Stimulated activated naive B cell treated with anti-CD40 and anti-IgM and Interleukin-4, amounts not matched to agents 10 μg/mL and 1 μg/mL and 100 μg/mL, for 72 hours (primary cell): ENCODE measurements around the gene DVL2.

Experiments
- ATAC-seq, 2 donors: fragments of 150-1000 bp; cut with Tn5 transposase; replicated peaks; 2 replicates each; pipeline ENCODE4 v1.10.0; 2021; ENCODE audit warnings: moderate library complexity in 1 of 2
- DNase-seq: peaks from one replicate; pipeline ENCODE4 v3.0.0; 2021
- H3K27ac Mint-ChIP-seq: one replicate; pipeline ENCODE4 v1.8.0; 2022; ENCODE audit warnings: mild to moderate bottlenecking, mixed read lengths
- H3K27me3 Mint-ChIP-seq, 2 donors: one replicate each; pipeline ENCODE4 v1.8.0; 2022; ENCODE audit warnings: mixed read lengths in 2 of 2
- H3K36me3 Mint-ChIP-seq, 2 donors: one replicate each; pipeline ENCODE4 v1.8.0; 2022; ENCODE audit warnings: mixed read lengths in 2 of 2, mild to moderate bottlenecking in 1 of 2
- H3K4me1 Mint-ChIP-seq, 2 donors: one replicate each; pipeline ENCODE4 v1.8.0; 2022; ENCODE audit warnings: mixed read lengths in 2 of 2, mild to moderate bottlenecking in 1 of 2
- H3K4me3 Mint-ChIP-seq, 2 donors: one replicate each; pipeline ENCODE4 v1.8.0; 2022; ENCODE audit warnings: mild to moderate bottlenecking in 2 of 2, mixed read lengths in 2 of 2, moderate library complexity in 1 of 2
- H3K9me3 Mint-ChIP-seq, 2 donors: one replicate each; pipeline ENCODE4 v1.8.0; 2022; ENCODE audit warnings: mixed read lengths in 2 of 2, mild to moderate bottlenecking in 1 of 2

The DVL2 gene

DNA sequence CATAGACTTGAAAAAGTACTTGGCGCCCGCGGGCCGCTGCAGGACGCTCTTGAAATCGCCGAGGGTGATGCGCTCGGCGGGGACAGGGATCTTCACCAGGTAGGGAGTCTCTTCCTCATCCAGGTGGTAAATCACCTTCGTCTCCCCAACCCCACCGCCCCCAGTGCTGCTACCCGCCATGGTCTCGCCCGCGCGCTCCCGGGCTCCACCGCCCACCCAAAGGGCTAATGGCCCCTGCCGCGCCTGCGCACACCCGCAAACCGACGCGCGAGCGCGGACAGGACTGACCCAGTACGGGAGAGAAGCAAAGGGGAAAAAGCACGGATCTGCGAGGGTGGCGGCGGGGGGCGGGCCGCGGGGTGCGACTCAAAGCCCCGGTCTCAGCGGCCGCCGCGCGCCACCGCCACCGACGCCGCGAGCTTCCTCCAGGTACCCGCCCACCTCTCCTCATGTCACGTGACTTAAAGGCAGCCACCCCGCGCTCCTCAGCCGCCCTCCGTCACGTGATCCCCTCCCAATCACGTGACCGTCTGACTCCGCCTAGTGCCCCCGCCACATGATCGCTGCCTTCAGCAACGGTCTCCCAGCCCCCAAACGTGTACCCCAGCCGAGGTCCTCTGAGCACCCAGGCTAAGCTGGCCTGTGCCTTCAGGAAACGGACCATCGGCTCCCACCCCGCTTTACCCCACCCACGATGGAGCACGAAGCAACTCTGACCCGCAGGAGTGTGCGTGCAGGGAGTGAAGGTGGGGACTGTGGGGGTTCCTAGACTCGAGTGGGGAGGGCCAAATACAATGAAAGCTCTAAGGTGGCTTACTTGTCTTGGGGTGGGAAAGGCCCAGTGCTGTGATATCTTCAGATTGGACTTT is at the start of gene DVL2:
Gene DVL2, minus strand, starts transcription at position 435 of the 869 bp plus-strand sequence. Its CDS starts 255 bp downstream, at position 180.
- Mint-ChIP-seq H3K27ac (peak within 1 kb of the TSS; percentile 96), H3K36me3 (peaks cover 56 to 67% of the 10 kb centered on the region in 2 donors), H3K9me3 (no peaks in the 10 kb centered on the region), H3K4me3 (peak within 1 kb of the TSS; percentile 97 to 98), H3K4me1 (peaks cover 43 to 57% of the 10 kb centered on the region in 2 donors), H3K27me3 (no peaks in the 10 kb centered on the region)
- peak; percentile 91 for DNase-seq
- peak; percentile 55 to 66 for ATAC-seq

- no peak for DNase-seq
- Mint-ChIP-seq H3K36me3 (no peaks in the 10 kb centered on the region), H3K4me1 (peaks cover 25 to 30% of the 10 kb centered on the region in 2 donors), H3K9me3 (no peaks in the 10 kb centered on the region), H3K27me3 (peaks cover 51 to 61% of the 10 kb centered on the region in 2 donors), H3K4me3 (no peak overlapping the region), H3K27ac (peak overlapping the region; percentile 7)
- ATAC-seq, result no peak
Measured at GRCh38 chr17:7283471-7284216, 49.3 kb upstream of the DVL2 start.

- Mint-ChIP-seq H3K9me3 (no peaks in the 10 kb centered on the region), H3K4me3 (no peak overlapping the region), H3K4me1 (peaks cover 25 to 30% of the 10 kb centered on the region in 2 donors), H3K36me3 (no peaks in the 10 kb centered on the region), H3K27ac (no peak overlapping the region), H3K27me3 (peaks cover 43 to 53% of the 10 kb centered on the region in 2 donors)
- no peak for DNase-seq
- no peak for ATAC-seq
Measured at GRCh38 chr17:7282752-7283321, 48.5 kb upstream of the DVL2 start.

DNA sequence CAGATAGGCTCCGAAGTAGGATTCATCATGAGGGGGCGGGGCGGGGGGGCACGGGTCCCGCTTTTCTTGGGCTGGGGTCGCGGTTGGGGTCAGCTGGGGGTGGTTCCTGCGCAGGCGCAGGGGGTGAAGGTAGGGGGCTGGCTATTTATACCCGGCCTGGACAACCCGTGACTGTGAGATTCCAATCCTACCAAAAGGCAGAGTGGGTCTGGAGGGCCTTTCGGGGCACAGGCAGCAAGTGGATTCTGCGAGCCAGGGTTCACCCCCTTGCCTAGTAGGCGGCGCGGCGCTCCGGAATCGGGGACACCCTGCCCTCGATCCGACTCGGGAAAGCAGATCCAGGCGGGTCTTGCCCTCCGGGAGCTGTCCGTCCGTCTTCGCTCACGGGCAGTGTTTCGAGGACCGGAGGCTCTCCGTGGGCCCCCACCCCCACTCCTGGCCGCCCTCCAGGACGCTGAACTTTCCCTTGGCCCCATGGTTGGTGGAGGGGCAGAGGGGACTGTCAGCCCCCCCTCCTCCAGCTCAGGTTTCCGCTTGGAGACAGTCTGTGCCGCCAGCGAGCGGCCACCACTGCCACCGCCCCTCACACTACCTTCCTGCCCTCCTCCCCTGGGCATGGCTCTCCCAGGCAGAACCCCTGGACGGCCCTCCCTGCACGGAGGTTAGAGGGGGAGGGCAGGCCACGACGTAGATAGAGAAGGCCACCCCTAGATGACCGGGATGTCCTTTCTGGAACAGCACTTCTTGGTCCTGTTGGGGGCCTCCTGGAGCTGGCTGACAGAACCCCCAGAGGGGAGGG is 47.8 kb upstream of the DVL2 start:
- peak overlapping the region; percentile 47 for H3K27ac Mint-ChIP-seq

GRCh38 chr17:7281074-7281952 is 47.0 kb upstream of the DVL2 start, which contains the start of gene SLC2A4:
SLC2A4 (plus strand) TSS chr17:7281718; CDS start chr17:7281935, 217 bp downstream.
- Mint-ChIP-seq H3K4me3 (peak within 1 kb of the TSS; percentile 83 to 88), H3K4me1 (peaks cover 25 to 30% of the 10 kb centered on the region in 2 donors), H3K36me3 (no peaks in the 10 kb centered on the region), H3K27me3 (peaks cover 34 to 41% of the 10 kb centered on the region in 2 donors), H3K27ac (peak within 1 kb of the TSS; percentile 89), H3K9me3 (no peaks in the 10 kb centered on the region)
- ATAC-seq, result peak; percentile 77 to 86
- peak; percentile 79 for DNase-seq

More for the DNA sequence above, 47.8 kb upstream of the DVL2 start:
- H3K9me3 Mint-ChIP-seq, result no peaks in the 10 kb centered on the region
- no peak for ATAC-seq
- H3K27me3 Mint-ChIP-seq, result peaks cover 41 to 49% of the 10 kb centered on the region in 2 donors
- H3K4me1 Mint-ChIP-seq, result peaks cover 25 to 30% of the 10 kb centered on the region in 2 donors
- no peak for DNase-seq
- no peaks in the 10 kb centered on the region for H3K36me3 Mint-ChIP-seq
- H3K4me3 Mint-ChIP-seq, result peak overlapping the region; percentile 83 to 88

DNA sequence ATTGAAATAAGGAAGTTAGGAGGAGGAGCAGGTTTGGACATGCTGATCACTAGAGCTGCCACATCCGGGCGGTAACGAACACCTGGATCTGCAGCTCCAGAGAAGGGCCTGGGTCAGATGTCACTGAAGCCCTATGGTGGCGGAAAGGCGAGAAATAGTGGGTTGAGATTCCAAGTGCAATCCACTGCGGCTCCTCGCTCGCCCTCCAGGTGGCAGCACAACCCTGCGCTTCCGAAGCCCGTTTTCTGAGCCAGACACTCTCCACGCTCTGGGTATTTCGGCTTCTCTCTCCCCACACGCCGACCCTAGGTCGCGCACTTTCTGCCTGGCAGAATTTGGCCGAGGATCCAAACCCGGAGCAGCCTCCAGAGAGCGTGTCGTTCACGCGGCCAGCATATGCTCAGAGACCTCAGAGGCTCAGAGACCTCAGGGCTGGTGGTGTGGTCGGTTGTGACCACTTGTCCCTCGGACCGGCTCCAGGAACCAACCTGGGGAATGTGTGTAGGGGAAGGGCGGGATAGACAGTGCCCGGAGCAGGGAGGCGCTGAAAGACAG is 46.3 kb upstream of the DVL2 start:
- ATAC-seq, result peak; percentile 82 to 87
- Mint-ChIP-seq H3K27ac (peak overlapping the region; percentile 89), H3K4me1 (peaks cover 25 to 30% of the 10 kb centered on the region in 2 donors), H3K4me3 (peak overlapping the region; percentile 83 to 88), H3K27me3 (peaks cover 29 to 35% of the 10 kb centered on the region in 2 donors), H3K36me3 (no peaks in the 10 kb centered on the region), H3K9me3 (no peaks in the 10 kb centered on the region)
- DNase-seq, result peak; percentile 78

GRCh38 chr17:7279448-7279847 is 45.1 kb upstream of the DVL2 start:
- Mint-ChIP-seq H3K27ac (no peak overlapping the region), H3K9me3 (no peaks in the 10 kb centered on the region), H3K27me3 (peaks cover 22 to 24% of the 10 kb centered on the region in 2 donors), H3K4me1 (peaks cover 25 to 30% of the 10 kb centered on the region in 2 donors), H3K4me3 (no peak overlapping the region), H3K36me3 (no peaks in the 10 kb centered on the region)
- no peak for ATAC-seq
- no peak for DNase-seq

GRCh38 chr17:7266784-7267183 is 32.5 kb upstream of the DVL2 start:
- Mint-ChIP-seq H3K27ac (no peak overlapping the region), H3K4me1 (peaks cover 10 to 28% of the 10 kb centered on the region in 2 donors), H3K9me3 (no peaks in the 10 kb centered on the region), H3K4me3 (no peak overlapping the region), H3K36me3 (peaks cover 0 to 3% of the 10 kb centered on the region in 2 donors), H3K27me3 (peaks cover 19 to 56% of the 10 kb centered on the region in 2 donors)
- ATAC-seq, result no peak
- no peak for DNase-seq

DNA sequence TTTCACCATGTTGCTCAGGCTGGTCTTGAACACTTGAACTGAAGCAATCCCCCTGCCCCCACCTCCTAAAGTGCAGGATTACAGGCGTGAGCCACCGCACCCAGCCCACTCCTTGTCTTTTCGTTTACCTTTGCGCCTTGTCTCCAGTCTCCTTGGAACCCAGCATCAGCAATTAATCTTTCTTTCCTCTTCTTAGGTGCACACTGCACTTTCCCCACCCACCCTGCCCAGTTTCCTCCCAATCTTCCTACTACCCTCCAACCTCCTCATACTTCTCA is 29.4 kb upstream of the DVL2 start:
- Mint-ChIP-seq H3K4me1 (peaks cover 15 to 40% of the 10 kb centered on the region in 2 donors), H3K36me3 (peaks cover 4 to 6% of the 10 kb centered on the region in 2 donors), H3K4me3 (peak overlapping the region; percentile 69 to 73), H3K27me3 (peaks cover 19 to 42% of the 10 kb centered on the region in 2 donors), H3K27ac (no peak overlapping the region), H3K9me3 (no peaks in the 10 kb centered on the region)
- DNase-seq (no peak), ATAC-seq (no peak)

DNA sequence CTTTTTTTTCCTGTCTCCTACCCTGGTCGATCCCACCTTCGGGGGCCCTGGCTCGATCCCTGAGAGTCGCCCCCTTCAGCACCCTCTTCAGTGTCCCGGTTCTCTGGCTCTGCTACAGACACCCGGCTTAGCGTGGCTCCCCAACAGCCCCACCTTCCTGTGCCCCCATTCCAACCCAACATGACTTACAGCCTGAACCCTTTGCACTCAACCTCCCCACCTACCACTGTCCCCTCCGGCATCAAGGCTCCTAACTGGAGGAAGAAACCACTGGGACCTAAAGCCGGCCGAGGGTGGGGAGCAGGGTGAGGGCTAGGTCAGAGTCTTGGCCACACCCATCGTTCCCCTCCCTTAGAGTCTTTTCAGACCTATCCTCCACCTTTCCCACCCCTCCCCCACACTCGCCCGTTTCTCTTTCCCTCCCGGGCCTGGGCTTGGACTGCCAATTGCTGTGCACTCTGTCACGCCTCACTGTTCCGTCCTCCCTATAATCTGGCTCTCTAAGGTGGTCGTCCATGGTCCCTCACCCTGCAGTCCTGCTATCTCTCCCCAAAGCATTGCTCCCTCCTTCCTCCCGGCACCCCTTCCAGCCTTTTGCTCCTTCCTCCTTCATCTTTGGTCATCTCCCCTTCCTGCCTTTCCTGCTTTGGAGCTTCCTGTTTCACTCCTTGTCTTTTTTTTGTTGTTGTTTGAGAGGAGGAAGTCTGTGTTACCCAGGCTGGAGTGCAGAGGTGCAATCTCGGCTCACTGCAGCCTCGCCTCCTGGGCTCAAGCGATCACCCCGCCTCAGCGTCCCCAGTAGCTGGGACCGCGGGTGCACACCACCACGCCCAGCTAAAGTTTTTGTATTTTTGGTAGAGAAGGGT is 28.9 kb upstream of the DVL2 start:
- Mint-ChIP-seq H3K4me3 (peak overlapping the region; percentile 69 to 73), H3K27me3 (peaks cover 19 to 37% of the 10 kb centered on the region in 2 donors), H3K9me3 (no peaks in the 10 kb centered on the region), H3K4me1 (peaks cover 15 to 40% of the 10 kb centered on the region in 2 donors), H3K36me3 (peaks cover 8 to 9% of the 10 kb centered on the region in 2 donors), H3K27ac (peak overlapping the region; percentile 76)
- DNase-seq (no peak), ATAC-seq (peak in 1 of 2 donors; percentile 19)

DNA sequence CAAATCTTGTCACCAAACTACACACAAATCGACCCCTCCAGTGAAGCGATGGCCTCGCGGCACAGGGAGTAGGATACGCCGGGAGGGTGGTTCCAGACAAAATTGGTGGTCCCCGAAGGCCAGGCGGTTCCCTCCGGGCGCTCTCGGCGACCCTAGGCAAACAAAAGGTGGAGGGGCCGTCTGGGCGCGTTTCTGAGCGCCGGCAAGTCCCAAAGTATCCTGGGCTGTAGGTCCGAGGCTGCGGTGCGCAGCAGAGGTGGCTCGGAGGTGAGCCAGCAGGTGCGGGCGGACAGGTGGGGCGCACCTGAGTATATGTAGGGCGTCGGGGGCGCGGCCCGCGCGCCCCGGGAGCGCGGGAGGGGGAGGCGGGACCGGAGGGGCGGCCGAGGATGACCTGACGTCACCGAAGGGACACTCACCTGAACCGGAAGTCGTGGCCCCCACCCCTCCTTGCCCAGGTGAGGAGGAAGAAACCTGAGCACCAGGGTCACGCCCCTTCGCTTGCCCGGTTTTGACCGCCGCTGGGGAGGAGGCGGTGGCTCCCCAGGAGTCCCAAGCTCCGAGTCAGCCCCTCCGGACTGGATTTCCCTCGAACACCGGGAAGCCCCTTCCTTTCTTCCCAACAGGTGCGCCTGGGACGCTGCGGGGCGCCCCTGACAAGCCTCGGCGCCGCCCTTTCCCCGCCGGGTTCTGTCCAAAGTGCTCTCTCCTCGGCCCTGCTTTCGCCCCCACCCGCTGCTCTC is 28.0 kb upstream of the DVL2 start, which contains the start of gene CLDN7:
Gene CLDN7, minus strand, starts transcription at position 287 of the 743 bp plus-strand sequence. CDS start 435 bp downstream, outside the sequence.
- Mint-ChIP-seq H3K36me3 (peaks cover 8 to 10% of the 10 kb centered on the region in 2 donors), H3K4me3 (peak within 1 kb of the TSS; percentile 79 to 81), H3K9me3 (no peaks in the 10 kb centered on the region), H3K27ac (peak within 1 kb of the TSS; percentile 76), H3K4me1 (peaks cover 15 to 40% of the 10 kb centered on the region in 2 donors), H3K27me3 (peaks cover 19 to 37% of the 10 kb centered on the region in 2 donors)
- DNase-seq (no peak), ATAC-seq (no peak)
